HepG2 (cell line): ENCODE measurements around the gene DNAJC13. TPM values are rescaled to one million over a fixed set of nuclear protein-coding genes. Genes with fewer than 3 reads are reported as not detected.

ENCODE experiments used
- ATAC-seq: fragments of 200-7000 bp; cut with Tn5 transposase; 3 replicates; pipeline ENCODE4 v1.9.1; 2020; ENCODE audit warnings: mild to moderate bottlenecking, moderate library complexity
- BruUV-seq: library from RNA; stranded (reverse); fragments of 400-500 nt; replicated peaks from 2 replicates; lab custom pipeline; 2021; lab: Mats Ljungman, UMichigan
- CTCF ChIA-PET: fragments of 300-600 bp; formaldehyde crosslinking; extraction: SDS; loops from one replicate; lab custom pipeline; 2021; ENCODE audit warnings: low total read pairs, inconsistent platforms, low intra/inter-chr PET ratio; lab: Yijun Ruan, JAX
- POLR2A ChIA-PET: fragments of 350-600 bp; sonication (Branson Sonifier 250); formaldehyde crosslinking; loops from one replicate; lab custom pipeline; 2020; ENCODE audit warnings: antibody characterized with exemption, inconsistent platforms; lab: Yijun Ruan, JAX
- DNase-seq: peaks from one replicate; pipeline ENCODE4 v3.0.0-alpha.2; 2015; ENCODE audit warnings: low spot score
- FAIRE-seq: peaks from 3 replicates; lab custom pipeline; 2011; peaks lifted over from hg19 to GRCh38; lab: Jason Lieb, UNC
- H2AFZ ChIP-seq: one replicate; pipeline ENCODE4 v1.6.1; 2011; ENCODE audit warnings: low read length, inconsistent platforms
- H3K27ac ChIP-seq: fragments of 300-600 bp; 3 replicates; pipeline ENCODE4 v1.8.0; 2011; ENCODE audit warnings: mixed run types, mild to moderate bottlenecking, mixed read lengths, low read length, inconsistent platforms; ENCODE audit not compliant: insufficient read depth; ENCODE audit errors: extremely low read length
- H3K27me3 ChIP-seq, 2 experiments: fragments of 200-600 bp in 1 of 2; 2 replicates in 1 of 2; 3 replicates in 1 of 2; pipeline versions ENCODE4 v1.6.0 to v1.8.0; 2011; ENCODE audit warnings: low read length in 2 of 2, mild to moderate bottlenecking in 2 of 2, moderate library complexity in 2 of 2, inconsistent platforms in 1 of 2; ENCODE audit not compliant: insufficient read depth in 2 of 2, control insufficient read depth in 1 of 2
- H3K36me3 ChIP-seq, 2 experiments: fragments of 200-600 bp in 1 of 2; replicated peaks in 1 of 2; 2 replicates in 1 of 2; 3 replicates in 1 of 2; pipeline versions ENCODE4 v1.5.1 to v1.8.0; 2011; ENCODE audit warnings: low read length in 2 of 2, inconsistent platforms in 1 of 2; ENCODE audit not compliant: insufficient read depth in 2 of 2, control insufficient read depth in 1 of 2
- H3K4me1 ChIP-seq: 2 replicates; pipeline ENCODE4 v1.5.1; 2012; ENCODE audit warnings: low read length, inconsistent platforms; ENCODE audit not compliant: insufficient read depth
- H3K4me2 ChIP-seq: 2 replicates; pipeline ENCODE4 v1.6.0; 2011; ENCODE audit warnings: low read depth, low read length, inconsistent platforms
- H3K4me3 ChIP-seq, 3 experiments: fragments of 200-600 bp in 1 of 3; sonication (generic), shearing (Covaris generic) in 1 of 3; replicated peaks in 1 of 3; 2 replicates each; pipeline ENCODE4 v1.5.1; 2011 to 2016; ENCODE audit warnings: low read length in 3 of 3, inconsistent platforms in 2 of 3, low read depth in 2 of 3, mild to moderate bottlenecking in 2 of 3, control low read depth in 1 of 3, mixed read lengths in 1 of 3; ENCODE audit not compliant: insufficient read depth in 1 of 3
- H3K79me2 ChIP-seq: one replicate; pipeline ENCODE4 v1.6.1; 2011; ENCODE audit warnings: low read length, inconsistent platforms; ENCODE audit not compliant: insufficient read depth
- H3K9ac ChIP-seq: 2 replicates; pipeline ENCODE4 v1.6.0; 2011; ENCODE audit warnings: mild to moderate bottlenecking, low read depth, low read length, inconsistent platforms; ENCODE audit not compliant: insufficient read depth
- H3K9me3 ChIP-seq: 2 replicates; pipeline ENCODE4 v1.5.1; 2012; ENCODE audit warnings: mild to moderate bottlenecking, low read length
- H4K20me1 ChIP-seq: 2 replicates; pipeline ENCODE4 v1.6.0; 2011; ENCODE audit warnings: inconsistent platforms, mild to moderate bottlenecking, low read length, moderate library complexity; ENCODE audit not compliant: insufficient read depth
- MAFK ChIP-seq, 2 experiments: IDR thresholded peaks in 1 of 2; conservative IDR thresholded peaks in 1 of 2; 2 replicates each; pipeline ENCODE4 v1.6.1; 2011; ENCODE audit warnings: improper control_type of control experiment in 2 of 2, low read length in 2 of 2
- NCOA2 ChIP-seq: sonication (generic); formaldehyde crosslinking; IDR thresholded peaks from 2 replicates; pipeline ENCODE4 v1.8.0; 2022; ENCODE audit warnings: inconsistent platforms
- ZIK1 ChIP-seq: sonication (generic); formaldehyde crosslinking; IDR thresholded peaks from 2 replicates; pipeline ENCODE4 v1.5.0; 2020; ENCODE audit warnings: mild to moderate bottlenecking, low read depth, missing genetic modification reagents, borderline replicate concordance
- WGBS: methylation state at CpG from one replicate; pipeline ENCODE4 v1.1.6; 2017; ENCODE audit warnings: low lambda C conversion rate; 5-methylcytosine and 5-hydroxymethylcytosine counted together
- in situ Hi-C: cut with HindIII; loops from 2 replicates; pipeline ENCODE4 v1.10.0; 2017; ENCODE audit warnings: low pct_unique_long_range_greater_than_20kb; ENCODE audit not compliant: extremely low pct_ligation_motif_present
- intact Hi-C: fragments of 100-400 bp; cut with micrococcal nuclease; formaldehyde crosslinking; loops from one replicate; pipeline ENCODE4 v1.10.0; 2022; ENCODE audit not compliant: unreplicated experiment
- polyA plus RNA-seq, 8 experiments: library from polyadenylated mRNA; depleted of rRNA in 3 of 8; stranded (reverse) in 7 of 8; unstranded in 1 of 8; fragments of >200 nt; fragmentation: Illumina TruSeq in 4 of 8; extraction: Trizol in 4 of 8; gene quantifications; 2 replicates each; pipeline versions ENCODE4 v1.2.1 to v1.2.3, GENCODE V29; 2011 to 2016; ENCODE audit warnings: low read depth in 4 of 8, missing spikeins in 1 of 8, mixed read lengths in 1 of 8; ENCODE audit not compliant: insufficient read depth in 1 of 8
- total RNA-seq, 5 experiments: library from RNA; depleted of rRNA; stranded (reverse); fragments of >200 nt; fragmentation: Illumina TruSeq; extraction: Trizol; gene quantifications; 2 replicates each; pipeline ENCODE4 v1.2.3, GENCODE V29; 2016; ENCODE audit warnings: low read depth in 1 of 5
- TF ChIP-seq, protein P1 (sequence below): sonication (generic); formaldehyde crosslinking; IDR thresholded peaks from 2 replicates; pipeline ENCODE4 v1.4.0; 2020; ENCODE audit warnings: missing genetic modification reagents
- TF ChIP-seq, protein P2 (sequence below): sonication (generic); formaldehyde crosslinking; IDR thresholded peaks from 2 replicates; pipeline ENCODE4 v1.4.0; 2020; ENCODE audit warnings: mild to moderate bottlenecking, missing genetic modification reagents

Gene DNAJC13
- total and polyA plus RNA-seq, 2 of the 13 experiments (the other 11 are each of a cell fraction or from before 2014, with no cell fraction given), result 9.1 to 26.2 TPM

DNA sequence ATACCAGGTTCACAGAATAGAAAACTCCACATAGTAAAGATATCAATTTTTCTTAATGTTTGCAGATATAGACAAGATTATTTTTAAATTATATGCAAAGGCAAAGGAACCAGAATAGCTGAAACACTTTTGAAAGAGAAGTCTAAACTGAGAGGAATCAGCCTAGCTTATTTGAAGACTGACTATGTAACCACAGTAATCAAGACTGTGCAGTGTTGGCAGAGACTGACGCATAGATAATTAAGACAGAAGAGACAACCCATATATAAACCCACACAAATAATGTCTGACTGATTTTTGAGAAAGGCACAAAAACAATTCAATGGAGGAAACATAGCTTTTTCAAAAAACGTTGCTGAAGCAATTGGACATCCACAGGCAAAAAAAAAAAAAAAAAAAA lies 151.1 kb downstream of the DNAJC13 start:
- DNase-seq, result no peak
- Histone ChIP-seq H4K20me1 (no peaks in the 10 kb centered on the region), H3K9ac (no peak overlapping the region), H3K9me3 (no peaks in the 10 kb centered on the region), H3K79me2 (no peaks in the 10 kb centered on the region), H2AFZ (no peak overlapping the region), H3K4me3 (no peak overlapping the region), H3K4me1 (no peaks in the 10 kb centered on the region), H3K36me3 (peaks cover 2 to 8% of the 10 kb centered on the region in 2 experiments; a peak in 1 of 5 replicates), H3K27ac (no peak overlapping the region), H3K27me3 (no peaks in the 10 kb centered on the region)
- no TSS peak for BruUV-seq
- WGBS, result 90% methylated on average over 2 of the region's 2 CpGs
- POLR2A ChIA-PET, result no interaction called here
- intact Hi-C loops, result no loop called here
- in situ Hi-C loops, result no loop called here
- no peak for ATAC-seq
- TF ChIP-seq ZIK1, result no peak
- TF ChIP-seq, protein P1, sequence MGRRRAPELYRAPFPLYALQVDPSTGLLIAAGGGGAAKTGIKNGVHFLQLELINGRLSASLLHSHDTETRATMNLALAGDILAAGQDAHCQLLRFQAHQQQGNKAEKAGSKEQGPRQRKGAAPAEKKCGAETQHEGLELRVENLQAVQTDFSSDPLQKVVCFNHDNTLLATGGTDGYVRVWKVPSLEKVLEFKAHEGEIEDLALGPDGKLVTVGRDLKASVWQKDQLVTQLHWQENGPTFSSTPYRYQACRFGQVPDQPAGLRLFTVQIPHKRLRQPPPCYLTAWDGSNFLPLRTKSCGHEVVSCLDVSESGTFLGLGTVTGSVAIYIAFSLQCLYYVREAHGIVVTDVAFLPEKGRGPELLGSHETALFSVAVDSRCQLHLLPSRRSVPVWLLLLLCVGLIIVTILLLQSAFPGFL (CRISPR knock-in tag), result no peak
- TF ChIP-seq NCOA2 (CRISPR knock-in tag), result no peak
- TF ChIP-seq, all 625 proteins: peak for 0
- CTCF ChIA-PET, result no interaction called here
- no peak overlapping the region for H3K4me2 ChIP-seq
- no peak for FAIRE-seq

DNA sequence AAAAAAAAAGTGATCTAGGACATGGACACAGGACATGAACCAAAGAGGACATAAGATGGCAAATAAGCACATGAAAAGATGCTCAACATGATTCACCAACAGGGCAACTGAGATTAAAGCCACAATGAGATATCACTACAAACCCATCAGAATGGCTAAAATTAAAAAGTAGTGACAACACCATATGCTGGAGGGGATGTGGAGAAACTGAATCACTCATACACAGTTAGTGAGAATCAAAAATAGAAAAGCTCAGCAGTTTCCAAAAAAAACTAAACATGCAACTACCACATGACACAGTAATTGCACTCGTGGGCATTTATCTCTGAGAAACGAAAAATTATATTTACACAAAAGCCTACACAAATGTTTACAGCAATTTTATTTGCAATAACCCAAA lies 151.9 kb downstream of the DNAJC13 start:
- Histone ChIP-seq H3K4me3 (no peak overlapping the region), H4K20me1 (no peaks in the 10 kb centered on the region), H3K27ac (no peak overlapping the region), H3K36me3 (peaks cover 2 to 12% of the 10 kb centered on the region in 2 experiments; a peak in 2 of 5 replicates), H3K79me2 (no peaks in the 10 kb centered on the region), H3K9ac (no peak overlapping the region), H3K9me3 (no peaks in the 10 kb centered on the region), H3K27me3 (no peaks in the 10 kb centered on the region), H2AFZ (no peak overlapping the region), H3K4me1 (no peaks in the 10 kb centered on the region), H3K4me2 (no peak overlapping the region)
- in situ Hi-C loops (no loop called here), intact Hi-C loops (no loop called here)
- peak in 1 of 2 experiments; percentile 31; a peak in 2 of 4 replicates for TF ChIP-seq MAFK (conservative IDR thresholded peaks at IDR 0.05 in 1 of 2, IDR thresholded peaks at IDR 0.05 in 1 of 2; ENCODE audit: low read length in 2 of 2)
- TF ChIP-seq, protein P2, sequence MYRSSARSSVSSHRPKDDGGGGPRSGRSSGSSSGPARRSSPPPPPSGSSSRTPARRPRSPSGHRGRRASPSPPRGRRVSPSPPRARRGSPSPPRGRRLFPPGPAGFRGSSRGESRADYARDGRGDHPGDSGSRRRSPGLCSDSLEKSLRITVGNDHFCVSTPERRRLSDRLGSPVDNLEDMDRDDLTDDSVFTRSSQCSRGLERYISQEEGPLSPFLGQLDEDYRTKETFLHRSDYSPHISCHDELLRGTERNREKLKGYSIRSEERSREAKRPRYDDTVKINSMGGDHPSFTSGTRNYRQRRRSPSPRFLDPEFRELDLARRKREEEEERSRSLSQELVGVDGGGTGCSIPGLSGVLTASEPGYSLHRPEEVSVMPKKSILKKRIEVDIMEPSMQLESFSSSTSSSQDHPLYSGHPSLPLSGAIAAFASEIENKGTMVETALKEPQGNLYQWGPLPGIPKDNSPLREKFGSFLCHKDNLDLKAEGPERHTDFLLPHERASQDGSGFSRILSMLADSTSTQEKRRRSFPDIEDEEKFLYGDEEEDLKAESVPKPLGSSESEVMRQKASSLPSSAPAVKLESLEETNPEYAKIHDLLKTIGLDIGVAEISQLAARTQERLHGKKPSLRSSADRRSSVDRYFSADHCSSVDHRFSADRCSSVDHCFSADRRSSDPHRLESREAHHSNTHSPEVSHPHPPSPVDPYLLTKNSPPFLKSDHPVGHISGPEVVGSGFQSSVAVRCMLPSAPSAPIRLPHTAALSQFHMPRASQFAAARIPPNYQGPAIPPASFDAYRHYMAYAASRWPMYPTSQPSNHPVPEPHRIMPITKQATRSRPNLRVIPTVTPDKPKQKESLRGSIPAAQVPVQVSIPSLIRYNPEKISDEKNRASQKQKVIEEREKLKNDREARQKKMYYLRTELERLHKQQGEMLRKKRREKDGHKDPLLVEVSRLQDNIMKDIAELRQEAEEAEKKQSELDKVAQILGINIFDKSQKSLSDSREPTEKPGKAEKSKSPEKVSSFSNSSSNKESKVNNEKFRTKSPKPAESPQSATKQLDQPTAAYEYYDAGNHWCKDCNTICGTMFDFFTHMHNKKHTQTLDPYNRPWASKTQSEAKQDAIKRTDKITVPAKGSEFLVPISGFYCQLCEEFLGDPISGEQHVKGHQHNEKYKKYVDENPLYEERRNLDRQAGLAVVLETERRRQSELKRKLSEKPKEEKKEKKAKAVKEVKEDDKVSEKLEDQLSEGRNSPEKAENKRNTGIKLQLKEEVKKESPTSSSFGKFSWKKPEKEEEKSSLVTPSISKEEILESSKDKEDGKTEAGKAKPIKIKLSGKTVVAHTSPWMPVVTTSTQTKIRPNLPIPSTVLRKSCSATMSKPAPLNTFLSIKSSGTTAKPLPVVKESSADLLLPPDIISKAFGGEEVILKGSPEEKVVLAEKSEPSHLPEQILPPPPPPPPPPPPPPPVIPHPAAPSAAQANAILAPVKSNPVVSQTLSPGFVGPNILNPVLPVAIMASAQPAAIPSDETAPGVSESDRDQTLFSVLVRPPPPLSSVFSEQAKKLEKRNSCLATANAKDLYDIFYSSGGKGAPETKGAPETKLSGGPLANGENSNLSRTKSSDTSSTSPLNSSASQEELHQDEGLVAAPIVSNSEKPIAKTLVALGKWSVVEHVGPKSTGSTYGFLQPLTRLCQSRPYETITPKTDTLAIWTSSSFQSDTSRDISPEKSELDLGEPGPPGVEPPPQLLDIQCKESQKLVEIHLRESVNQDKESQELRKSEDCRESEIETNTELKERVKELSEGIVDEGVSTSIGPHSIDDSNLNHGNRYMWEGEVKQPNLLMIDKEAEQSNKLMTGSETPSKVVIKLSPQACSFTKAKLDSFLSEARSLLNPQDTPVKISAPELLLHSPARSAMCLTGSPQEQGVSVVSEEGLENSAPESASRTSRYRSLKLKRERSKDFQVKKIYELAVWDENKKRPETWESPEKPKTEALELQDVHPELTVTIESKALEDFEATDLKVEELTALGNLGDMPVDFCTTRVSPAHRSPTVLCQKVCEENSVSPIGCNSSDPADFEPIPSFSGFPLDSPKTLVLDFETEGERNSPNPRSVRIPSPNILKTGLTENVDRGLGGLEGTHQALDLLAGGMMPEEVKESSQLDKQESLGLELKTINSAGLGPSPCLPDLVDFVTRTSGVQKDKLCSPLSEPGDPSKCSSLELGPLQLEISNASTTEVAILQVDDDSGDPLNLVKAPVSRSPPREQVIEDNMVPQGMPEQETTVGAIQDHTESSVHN (CRISPR knock-in tag), result no peak
- ChIA-PET CTCF (no interaction called here), POLR2A (no interaction called here)
- FAIRE-seq, result no peak
- ATAC-seq, result no peak
- BruUV-seq, result no TSS peak
- DNase-seq, result no peak
- WGBS, result 92% methylated on average over 2 of the region's 2 CpGs
